HCT116 (cell line): ENCODE data around the gene ADAM15. TPM values are rescaled to one million over a fixed set of nuclear protein-coding genes. Genes with fewer than 3 reads are reported as not detected.

Experiments
- ATAC-seq: fragments of 200-7000 bp; cut with Tn5 transposase; 2 replicates; pipeline ENCODE4 v1.9.1; 2020; ENCODE audit warnings: mild to moderate bottlenecking, moderate library complexity
- BruUV-seq: library from RNA; stranded (reverse); fragments of 400-500 nt; replicated peaks from 2 replicates; lab custom pipeline; 2021; lab: Mats Ljungman, UMichigan
- CTCF ChIA-PET: fragments of 300-600 bp; sonication (Branson Sonifier 250); formaldehyde crosslinking; loops from one replicate; lab custom pipeline; 2021; ENCODE audit warnings: antibody characterized with exemption; lab: Charles Lee
- POLR2A ChIA-PET: fragments of 300-600, 350-600 bp; sonication (Branson Sonifier 250); formaldehyde crosslinking; loops from one replicate; lab custom pipeline; 2021; ENCODE audit warnings: antibody characterized with exemption; lab: Charles Lee
- RAD21 ChIA-PET, 2 experiments: fragments of 300-600 bp; sonication (Branson Sonifier 250); formaldehyde crosslinking; loops; one replicate each; lab custom pipeline; 2023; ENCODE audit warnings: low total read pairs in 2 of 2; ENCODE audit not compliant: uncharacterized antibody in 2 of 2, unreplicated experiment in 2 of 2, low non-redundant PET in 1 of 2; lab: Charles Lee
- DNase-seq: peaks from one replicate; pipeline ENCODE4 v3.0.0-alpha.2; 2010; ENCODE audit warnings: low read depth, low spot score
- H2AFZ ChIP-seq: fragments of 200-600 bp; shearing (Covaris generic), sonication (generic); 2 replicates; pipeline ENCODE4 v1.6.1; 2017; ENCODE audit warnings: low read depth, mixed run types, mixed read lengths, antibody characterized with exemption, low read length; ENCODE audit not compliant: poor library complexity, severe bottlenecking
- H3K27ac ChIP-seq: 2 replicates; pipeline ENCODE4 v1.5.1; 2012; ENCODE audit warnings: low read depth, low read length
- H3K27me3 ChIP-seq: fragments of 200-600 bp; sonication (generic); 2 replicates; pipeline ENCODE4 v1.6.1; 2016; ENCODE audit warnings: mixed run types, low read length, mixed read lengths; ENCODE audit not compliant: insufficient read depth
- H3K36me3 ChIP-seq, 2 experiments: fragments of 200-500 bp in 1 of 2; fragments of 200-600 bp in 1 of 2; sonication (Bioruptor generic) in 1 of 2; sonication (generic) in 1 of 2; 2 replicates each; pipeline versions ENCODE4 v1.5.1 to v1.6.1; 2014 to 2016; ENCODE audit warnings: low read length in 2 of 2, inconsistent platforms in 1 of 2, mixed read lengths in 1 of 2, mixed run types in 1 of 2; ENCODE audit not compliant: insufficient read depth in 2 of 2, control insufficient read depth in 1 of 2
- H3K4me1 ChIP-seq, 2 experiments: fragments of 200-600 bp in 1 of 2; sonication (generic) in 1 of 2; 2 replicates each; pipeline versions ENCODE4 v1.5.1 to v1.6.1; 2012 to 2017; ENCODE audit warnings: low read length in 2 of 2, inconsistent platforms in 1 of 2, mild to moderate bottlenecking in 1 of 2, mixed read lengths in 1 of 2, mixed run types in 1 of 2, moderate library complexity in 1 of 2; ENCODE audit not compliant: insufficient read depth in 2 of 2, control insufficient read depth in 1 of 2
- H3K4me2 ChIP-seq: fragments of 200-600 bp; sonication (generic); 2 replicates; pipeline ENCODE4 v1.6.1; 2017; ENCODE audit warnings: mixed run types, low read length, mixed read lengths
- H3K4me3 ChIP-seq, 2 experiments: fragments of 200-600 bp in 1 of 2; sonication (generic) in 1 of 2; replicated peaks in 1 of 2; 2 replicates each; pipeline ENCODE4 v1.5.1; 2011 to 2016; ENCODE audit warnings: low read length in 2 of 2, control low read depth in 1 of 2, low read depth in 1 of 2, mild to moderate bottlenecking in 1 of 2, mixed read lengths in 1 of 2, mixed run types in 1 of 2
- H3K79me2 ChIP-seq: fragments of 200-600 bp; sonication (generic); 2 replicates; pipeline ENCODE4 v1.6.1; 2017; ENCODE audit warnings: mild to moderate bottlenecking, mixed run types, low read length, moderate library complexity, mixed read lengths; ENCODE audit not compliant: insufficient read depth
- H3K9ac ChIP-seq: fragments of 200-600 bp; sonication (generic); 2 replicates; pipeline ENCODE4 v1.6.1; 2016; ENCODE audit warnings: low read length, mixed read lengths
- H3K9me2 ChIP-seq: fragments of 200-600 bp; sonication (generic), shearing (Covaris generic); 2 replicates; pipeline ENCODE4 v1.6.1; 2017; ENCODE audit warnings: mixed run types, mild to moderate bottlenecking, moderate library complexity; ENCODE audit not compliant: insufficient read depth
- H3K9me3 ChIP-seq, 2 experiments: fragments of 200-500 bp in 1 of 2; fragments of 200-600 bp in 1 of 2; sonication (Bioruptor generic) in 1 of 2; sonication (generic) in 1 of 2; 2 replicates each; pipeline ENCODE4 v1.6.1; 2014 to 2017; ENCODE audit warnings: low read length in 2 of 2, mixed read lengths in 2 of 2, inconsistent platforms in 1 of 2, low read depth in 1 of 2, mild to moderate bottlenecking in 1 of 2, mixed run types in 1 of 2, moderate library complexity in 1 of 2; ENCODE audit not compliant: control insufficient read depth in 1 of 2, insufficient read depth in 1 of 2
- H4K20me1 ChIP-seq: fragments of 200-600 bp; sonication (generic), shearing (Covaris generic); 2 replicates; pipeline ENCODE4 v1.6.1; 2017; ENCODE audit warnings: mixed run types, mild to moderate bottlenecking, moderate library complexity; ENCODE audit not compliant: insufficient read depth
- CTCF ChIP-seq, 3 experiments: fragments of 200-600 bp in 1 of 3; sonication (generic) in 1 of 3; IDR thresholded peaks in 2 of 3; conservative IDR thresholded peaks in 1 of 3; 2 replicates each; pipeline ENCODE4 v1.5.1; 2012 to 2017; ENCODE audit warnings: low read depth in 2 of 3, low read length in 2 of 3, antibody characterized with exemption in 1 of 3, borderline replicate concordance in 1 of 3, control low read depth in 1 of 3, mild to moderate bottlenecking in 1 of 3, mixed read lengths in 1 of 3, mixed run types in 1 of 3, moderate library complexity in 1 of 3; ENCODE audit not compliant: insufficient read depth in 1 of 3
- EZH2phosphoT487 ChIP-seq: fragments of 200-600 bp; IDR thresholded peaks from 2 replicates; pipeline ENCODE4 v1.6.1; 2018; ENCODE audit warnings: antibody characterized with exemption, borderline replicate concordance
- TCF7L2 ChIP-seq: IDR thresholded peaks from 2 replicates; pipeline ENCODE4 v1.7.0; 2011; ENCODE audit warnings: borderline replicate concordance, inconsistent platforms; ENCODE audit not compliant: insufficient read depth, insufficient read length; ENCODE audit errors: extremely low read depth
- intact Hi-C: fragments of 100-400 bp; cut with micrococcal nuclease; formaldehyde crosslinking; loops from 2 replicates; pipeline ENCODE4 v1.10.0; 2022
- total RNA-seq: library from RNA; stranded (reverse); gene quantifications from one replicate; pipeline ENCODE4 v1.2.1, GENCODE V29; 2021; ENCODE audit not compliant: unreplicated experiment

ADAM15 gene
- total RNA-seq, 1 experiment from 2014 or later = 149 TPM

GRCh38 chr1:155001675-155002463 is 49.2 kb upstream of the ADAM15 start:
- ATAC-seq (peak; percentile 72), DNase-seq (peak; percentile 99)
- Histone ChIP-seq H3K4me3 (peak overlapping the region; percentile 85 to 98), H3K36me3 (no peaks in the 10 kb centered on the region; a peak in 1 of 4 replicates), H3K27me3 (no peaks in the 10 kb centered on the region), H4K20me1 (no peaks in the 10 kb centered on the region), H3K4me2 (peak overlapping the region; percentile 96), H3K4me1 (peaks cover 22 to 66% of the 10 kb centered on the region in 2 experiments), H3K79me2 (peaks cover 43% of the 10 kb centered on the region), H2AFZ (no peak overlapping the region), H3K27ac (peak overlapping the region; percentile 99), H3K9me2 (no peaks in the 10 kb centered on the region), H3K9me3 (no peaks in the 10 kb centered on the region), H3K9ac (peak overlapping the region; percentile 91)
- ChIA-PET POLR2A (interaction anchor here (0.6 to 1.4 kb wide), 8 partner anchors 10 to 339 kb away, joined by 3 to 7 read pairs (median 3); no protein-coding TSS in a partner anchor), CTCF (interaction anchor here (0.6 to 1.8 kb wide), 8 partner anchors 14 to 516 kb away, joined by 3 to 7 read pairs (median 3); partner anchors contain the start of genes ADAM15 and SHC1), RAD21 (interaction anchor here (0.6 to 0.7 kb wide), 2 partner anchors 68 to 271 kb away, joined by 4 to 7 read pairs; partner anchors contain the start of gene CLK2 (in 1 of the 2))
- intact Hi-C loops = loop anchor here (1.0 to 5.0 kb wide), 3 partner anchors 15 to 50 kb away; partner anchors contain the start of genes ADAM15 and CKS1B
- BruUV-seq = no TSS peak
- TF ChIP-seq TCF7L2 = peak; percentile 52
- TF ChIP-seq EZH2phosphoT487 = no peak
- TF ChIP-seq CTCF (IDR thresholded peaks at IDR 0.05 in 2 of 3, conservative IDR thresholded peaks at IDR 0.05 in 1 of 3; ENCODE audit: borderline replicate concordance in 1 of 3, insufficient read depth in 1 of 3, low read depth in 2 of 3, low read length in 2 of 3) = peak in 2 of 3 experiments; percentile 52; a peak in 4 of 6 replicates
